ENCODE measurements around the gene TOP3B.

Gene TOP3B

DNA sequence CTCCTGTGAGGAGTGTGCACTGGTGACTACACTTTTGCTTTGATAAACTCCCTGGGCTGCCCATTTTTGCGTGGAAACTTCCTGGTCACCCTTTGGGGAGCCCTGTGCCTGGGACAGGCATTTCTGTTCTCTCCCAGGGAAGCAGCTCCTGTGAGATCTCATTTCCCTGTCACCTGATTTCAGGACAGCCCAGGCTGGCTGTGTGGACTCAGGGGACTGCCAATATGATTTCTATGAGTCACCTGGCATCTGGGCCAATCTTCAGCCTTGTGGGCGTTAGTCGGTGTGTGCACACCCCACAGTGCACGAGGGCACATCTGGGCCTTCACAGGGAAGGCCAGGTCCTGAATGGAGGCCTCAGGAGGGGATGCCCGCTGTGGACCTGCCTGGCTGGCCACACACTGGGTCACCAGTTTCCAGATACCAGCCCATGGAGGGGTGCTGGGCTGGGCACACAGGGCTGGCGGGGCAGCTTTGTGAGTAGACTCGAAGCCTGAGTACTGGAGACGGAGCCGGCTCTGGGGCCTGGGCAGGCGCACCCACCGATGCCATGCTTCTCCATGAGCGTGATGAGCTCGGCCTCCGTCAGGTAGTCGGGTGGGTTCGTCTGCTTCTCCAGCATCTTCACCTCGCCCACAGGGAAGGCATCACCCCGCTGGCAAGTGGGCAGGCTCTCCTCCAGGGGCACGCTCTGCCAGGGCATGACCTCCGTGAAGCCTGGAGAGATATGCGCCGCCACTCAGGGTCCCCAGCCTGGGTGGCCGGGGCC lies 20.5 kb downstream of the TOP3B start:
- TF ChIP-seq, protein P1, sequence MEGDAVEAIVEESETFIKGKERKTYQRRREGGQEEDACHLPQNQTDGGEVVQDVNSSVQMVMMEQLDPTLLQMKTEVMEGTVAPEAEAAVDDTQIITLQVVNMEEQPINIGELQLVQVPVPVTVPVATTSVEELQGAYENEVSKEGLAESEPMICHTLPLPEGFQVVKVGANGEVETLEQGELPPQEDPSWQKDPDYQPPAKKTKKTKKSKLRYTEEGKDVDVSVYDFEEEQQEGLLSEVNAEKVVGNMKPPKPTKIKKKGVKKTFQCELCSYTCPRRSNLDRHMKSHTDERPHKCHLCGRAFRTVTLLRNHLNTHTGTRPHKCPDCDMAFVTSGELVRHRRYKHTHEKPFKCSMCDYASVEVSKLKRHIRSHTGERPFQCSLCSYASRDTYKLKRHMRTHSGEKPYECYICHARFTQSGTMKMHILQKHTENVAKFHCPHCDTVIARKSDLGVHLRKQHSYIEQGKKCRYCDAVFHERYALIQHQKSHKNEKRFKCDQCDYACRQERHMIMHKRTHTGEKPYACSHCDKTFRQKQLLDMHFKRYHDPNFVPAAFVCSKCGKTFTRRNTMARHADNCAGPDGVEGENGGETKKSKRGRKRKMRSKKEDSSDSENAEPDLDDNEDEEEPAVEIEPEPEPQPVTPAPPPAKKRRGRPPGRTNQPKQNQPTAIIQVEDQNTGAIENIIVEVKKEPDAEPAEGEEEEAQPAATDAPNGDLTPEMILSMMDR (IDR thresholded peaks at IDR 0.05; ENCODE audit: low read depth, low read length), result no peak
- no peak overlapping the region for H3K4me3 ChIP-seq (ENCODE audit: low read depth, low read length)

DNA sequence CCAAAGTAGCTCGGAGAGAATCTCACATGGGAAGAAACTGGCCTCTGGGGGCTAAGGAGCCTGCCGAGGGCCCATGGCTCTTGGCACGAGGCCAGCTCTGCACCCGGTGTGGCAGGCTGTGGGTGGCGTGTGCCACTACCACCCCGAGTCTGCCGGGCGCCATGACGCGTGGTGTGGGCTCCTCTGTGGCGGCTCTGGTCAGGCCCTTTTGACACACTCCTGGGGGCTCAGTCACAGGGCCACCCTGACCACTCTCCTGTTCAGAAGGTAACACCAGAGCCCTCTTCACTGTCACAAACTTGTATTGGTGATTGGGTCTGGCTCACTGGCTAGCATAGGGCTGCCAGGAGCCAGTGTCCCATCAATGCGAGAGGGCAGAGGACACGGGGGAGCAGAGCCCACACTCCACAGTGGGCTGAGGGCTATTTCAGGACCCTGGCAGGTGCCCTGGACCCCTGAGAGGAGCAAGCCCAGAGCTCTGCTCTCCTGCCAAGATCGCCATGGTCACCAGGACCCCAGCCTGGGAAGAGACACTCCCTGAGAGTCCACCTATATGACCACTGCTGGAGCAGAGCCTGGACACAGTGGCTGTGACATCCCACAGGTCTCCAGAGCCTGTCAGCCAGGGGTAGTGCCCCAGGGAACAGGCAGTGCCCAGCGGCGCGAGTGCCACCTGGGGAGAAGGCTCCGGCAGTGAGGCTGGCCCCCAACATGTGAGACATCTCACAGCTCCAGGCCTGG lies 21.3 kb downstream of the TOP3B start:
- no peak overlapping the region for H3K4me3 ChIP-seq (ENCODE audit: low read depth, low read length)
- TF ChIP-seq, protein P1 (IDR thresholded peaks at IDR 0.05; ENCODE audit: low read depth, low read length), result no peak

DNA sequence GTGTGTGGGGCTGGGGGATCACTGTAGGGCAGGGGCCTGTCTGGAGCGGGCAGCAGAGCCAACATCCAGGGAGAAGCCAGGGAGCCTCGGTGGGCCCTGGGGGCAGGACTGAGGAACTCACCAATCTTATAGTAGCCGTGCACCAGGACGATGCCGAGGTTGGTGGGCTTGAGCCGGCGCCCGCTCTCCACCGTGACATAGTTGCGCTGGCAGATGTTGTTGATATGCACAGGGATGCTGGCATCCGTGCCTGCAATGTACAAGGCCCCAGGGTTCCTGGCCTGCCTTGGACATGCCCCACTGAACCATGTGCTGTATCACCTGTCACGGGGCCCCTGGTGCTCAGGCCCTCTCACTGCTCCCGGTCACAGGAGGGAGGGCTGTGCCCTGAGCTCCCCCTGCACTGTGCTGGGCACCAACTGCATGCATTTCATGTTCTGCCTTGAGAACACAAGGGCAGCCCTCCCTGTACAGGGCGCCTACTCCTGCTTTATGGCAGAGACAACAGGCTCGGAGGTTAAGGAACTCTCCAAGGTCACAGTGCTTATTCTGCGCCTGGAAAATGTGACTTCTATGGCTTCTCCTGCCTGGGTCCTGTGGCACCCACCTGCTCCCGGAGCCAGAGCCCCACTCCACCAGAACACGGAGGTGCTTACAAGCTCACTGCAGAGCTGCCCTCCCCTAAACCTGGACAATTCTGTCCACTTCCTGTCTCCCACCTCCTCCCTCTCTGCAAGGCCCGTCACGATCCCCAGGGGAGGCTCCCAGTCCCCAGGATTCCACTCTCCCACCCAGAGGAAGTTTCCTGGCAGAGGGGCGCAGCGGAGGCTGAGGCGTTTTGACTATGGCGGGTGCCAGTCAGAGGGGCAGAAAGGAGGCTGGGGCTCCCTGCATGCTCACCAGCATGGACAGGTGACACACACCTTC lies 22.1 kb downstream of the TOP3B start:
- no peak overlapping the region for H3K4me3 ChIP-seq (ENCODE audit: low read depth, low read length)
- TF ChIP-seq, protein P1 (IDR thresholded peaks at IDR 0.05; ENCODE audit: low read depth, low read length), result no peak

DNA sequence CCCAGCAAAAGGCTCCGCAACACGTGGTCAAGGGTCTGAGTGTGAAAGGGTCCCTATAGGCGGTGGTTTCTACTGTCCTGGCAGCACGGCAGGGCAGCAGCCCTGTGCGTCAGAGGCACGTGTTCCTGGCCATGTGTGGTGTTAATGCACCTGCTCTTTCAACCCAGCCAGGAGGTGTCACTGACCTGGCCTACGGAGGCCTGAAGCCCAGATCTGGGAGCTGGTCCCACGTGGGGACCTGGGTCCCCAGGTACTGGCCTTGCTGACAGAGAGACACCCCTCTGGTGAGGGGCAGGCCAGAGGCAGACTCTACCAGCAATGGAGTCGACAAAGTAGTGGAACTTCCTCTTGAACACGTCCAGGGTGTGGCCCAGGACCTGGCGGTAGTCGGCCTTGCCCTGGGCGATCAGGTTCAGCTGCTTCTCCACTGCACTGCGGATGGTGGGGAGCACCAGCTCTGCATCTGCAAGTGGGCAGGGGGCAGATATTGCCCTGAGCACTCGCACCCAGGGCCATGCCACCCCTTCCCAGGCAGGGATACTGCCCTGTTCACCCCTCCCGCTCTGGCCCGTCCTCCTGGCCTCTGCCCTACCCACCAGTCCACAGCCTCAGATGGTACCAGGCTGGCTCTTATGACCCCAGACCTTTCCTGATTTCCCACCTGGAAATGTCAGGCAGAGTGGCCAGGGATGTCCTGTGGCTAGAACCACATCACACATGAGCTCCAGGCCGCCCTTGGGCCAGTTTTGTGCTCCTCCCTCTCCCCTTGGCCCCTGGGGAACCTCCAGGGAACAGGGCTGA lies 23.1 kb downstream of the TOP3B start:
- TF ChIP-seq, protein P1 (IDR thresholded peaks at IDR 0.05; ENCODE audit: low read depth, low read length), result no peak
- H3K4me3 ChIP-seq (ENCODE audit: low read depth, low read length), result no peak overlapping the region

DNA sequence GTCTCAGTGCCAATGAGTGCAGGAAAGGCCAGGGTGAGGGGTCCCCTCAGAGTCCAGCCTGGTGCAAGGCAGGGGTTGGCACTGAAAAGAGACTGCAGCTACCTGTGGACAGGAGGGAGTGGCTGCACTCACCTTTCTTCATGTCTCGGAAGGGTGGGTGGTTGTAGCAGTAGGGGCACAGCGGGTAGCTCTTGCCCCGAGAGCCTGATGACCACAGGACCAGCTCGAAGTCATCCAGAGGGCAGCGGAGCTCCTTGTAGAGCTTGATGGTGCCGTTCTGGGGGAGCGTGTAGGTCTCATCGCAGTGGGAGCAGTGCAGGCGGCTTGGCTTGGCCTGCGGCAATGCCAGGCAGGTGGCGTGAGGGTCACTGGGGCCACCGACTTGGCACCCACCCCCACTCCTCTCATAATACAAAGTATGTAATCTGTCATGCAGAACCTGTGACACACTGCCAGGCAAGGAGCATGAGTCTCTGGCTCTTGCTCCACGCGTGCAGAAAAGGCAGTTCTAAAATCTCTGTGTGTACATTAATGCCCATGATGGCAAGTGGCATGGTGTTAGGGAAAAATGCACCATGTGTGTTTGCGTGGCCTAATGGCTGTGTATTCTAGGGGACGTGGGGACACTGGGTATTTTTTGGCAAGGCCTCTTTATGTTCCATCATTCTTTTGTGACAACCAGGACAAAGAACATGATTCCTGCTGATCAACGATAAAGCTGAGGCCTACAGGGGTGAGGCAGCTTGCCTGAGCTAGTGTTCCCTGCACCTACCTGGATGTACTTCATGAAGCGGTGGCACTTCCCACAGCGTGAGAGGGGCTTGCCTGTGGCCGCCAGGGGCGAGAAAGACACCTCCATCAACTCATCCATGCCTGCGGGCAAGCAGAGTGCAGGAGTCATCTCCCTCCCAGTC lies 24.0 kb downstream of the TOP3B start:
- TF ChIP-seq, protein P1 (IDR thresholded peaks at IDR 0.05; ENCODE audit: low read depth, low read length), result no peak
- H3K4me3 ChIP-seq (ENCODE audit: low read depth, low read length), result no peak overlapping the region
